Smooth muscle cell (in vitro differentiated cells): ENCODE measurements around the gene TP73. TPM values are rescaled to one million over a fixed set of nuclear protein-coding genes. Genes with fewer than 3 reads are reported as not detected.

Experiments
- DNase-seq: peaks from one replicate; lab custom pipeline; 2025; ENCODE audit not compliant: unreplicated experiment; lab: John Stamatoyannopoulos, UW
- H2AFZ ChIP-seq: fragments of 200-600 bp; sonication (generic); 2 replicates; pipeline ENCODE4 v1.6.0; 2016; ENCODE audit warnings: antibody characterized with exemption, low read depth, mild to moderate bottlenecking
- H3F3A ChIP-seq: fragments of 200-600 bp; sonication (generic); 2 replicates; pipeline ENCODE4 v1.6.0; 2017; ENCODE audit warnings: antibody characterized with exemption, low read depth
- H3K27ac ChIP-seq: fragments of 200-600 bp; sonication (generic); 2 replicates; pipeline ENCODE4 v1.5.1; 2016; ENCODE audit warnings: low read depth, mild to moderate bottlenecking
- H3K27me3 ChIP-seq: fragments of 200-600 bp; sonication (generic); 2 replicates; pipeline ENCODE4 v1.6.1; 2016; ENCODE audit warnings: low read depth, mild to moderate bottlenecking
- H3K36me3 ChIP-seq: fragments of 200-600 bp; sonication (generic); 2 replicates; pipeline ENCODE4 v1.5.1; 2016; ENCODE audit warnings: low read depth
- H3K4me1 ChIP-seq: fragments of 200-600 bp; sonication (generic); 2 replicates; pipeline ENCODE4 v1.5.1; 2016; ENCODE audit warnings: low read depth
- H3K4me2 ChIP-seq: fragments of 200-600 bp; sonication (generic); 2 replicates; pipeline ENCODE4 v1.6.0; 2016; ENCODE audit warnings: mild to moderate bottlenecking
- H3K4me3 ChIP-seq: fragments of 200-600 bp; sonication (generic); 2 replicates; pipeline ENCODE4 v1.5.1; 2016; ENCODE audit warnings: mild to moderate bottlenecking
- H3K79me2 ChIP-seq: fragments of 200-600 bp; sonication (generic); 2 replicates; pipeline ENCODE4 v1.6.0; 2016; ENCODE audit warnings: low read depth, mild to moderate bottlenecking
- H3K9ac ChIP-seq: fragments of 200-600 bp; sonication (generic); 2 replicates; pipeline ENCODE4 v1.6.0; 2016; ENCODE audit warnings: low read depth
- H3K9me3 ChIP-seq: fragments of 200-600 bp; sonication (generic); replicated peaks from 2 replicates; pipeline ENCODE4 v1.5.1; 2016; ENCODE audit warnings: low read depth
- H4K20me1 ChIP-seq: fragments of 200-600 bp; sonication (generic); 2 replicates; pipeline ENCODE4 v1.6.0; 2016; ENCODE audit warnings: low read depth
- WGBS: methylation state at CpG from one replicate; pipeline ENCODE4 v1.1.7; 2016; ENCODE audit warnings: low lambda C conversion rate; 5-methylcytosine and 5-hydroxymethylcytosine counted together
- polyA plus RNA-seq: library from polyadenylated mRNA; unstranded; fragments of >200 nt; fragmentation: Nextera tagmentation; extraction: Ambion mirVana; gene quantifications from 2 replicates; pipeline ENCODE4 v1.2.1, GENCODE V29; 2016
- total RNA-seq: library from RNA; depleted of rRNA; stranded (reverse); fragments of >200 nt; gene quantifications from 2 replicates; pipeline ENCODE4 v1.2.3, GENCODE V29; 2014
- TF ChIP-seq, protein P1 (sequence below): fragments of 200-600 bp; sonication (generic); IDR thresholded peaks from 2 replicates; pipeline ENCODE4 v1.5.1; 2017; ENCODE audit warnings: borderline replicate concordance, mild to moderate bottlenecking, antibody characterized with exemption; ENCODE audit not compliant: insufficient read depth, poor library complexity, severe bottlenecking

TP73 gene
- total and polyA plus RNA-seq, 2 experiments from 2014 or later = 0.22 TPM; not detected in 1

DNA sequence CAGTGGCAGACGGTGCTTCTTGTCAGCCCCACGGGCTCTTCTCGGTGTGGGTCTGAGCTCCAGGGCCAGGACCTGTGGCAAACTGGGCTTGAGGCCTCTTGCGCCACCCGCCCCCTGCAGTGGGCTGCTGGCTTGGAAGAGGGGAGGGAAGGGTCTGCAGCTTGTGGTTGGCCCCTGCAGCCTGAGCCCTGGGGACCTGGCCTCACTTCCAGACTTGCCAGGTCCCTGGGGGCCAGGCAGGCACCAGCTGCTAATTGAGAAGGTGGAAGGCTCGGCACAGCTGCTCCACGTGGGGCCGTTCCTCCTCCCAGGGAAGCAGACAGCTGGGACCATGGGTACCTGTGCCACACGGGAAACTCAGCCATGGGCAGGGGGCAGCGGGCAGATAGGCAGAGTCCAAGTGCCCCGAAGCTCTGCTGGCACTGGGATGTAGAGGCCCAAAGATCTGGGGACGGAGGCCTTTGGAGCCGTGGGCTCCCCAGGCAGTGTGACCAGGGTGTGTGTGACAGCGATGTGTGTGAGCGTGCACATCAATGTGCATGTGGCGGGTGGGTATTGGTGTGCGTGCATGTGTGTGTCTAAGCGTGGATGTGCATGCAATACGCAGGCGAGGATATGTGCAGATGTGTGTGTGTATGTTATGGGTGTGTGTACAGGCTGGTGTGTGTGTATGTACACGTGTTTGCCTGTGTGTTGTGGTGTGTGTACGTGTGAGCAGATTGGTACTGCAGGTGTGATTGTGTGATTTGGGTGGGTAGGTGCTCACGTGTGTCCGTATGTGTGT lies 39.3 kb downstream of the TP73 start:
- Histone ChIP-seq H3K27me3 (no peaks in the 10 kb centered on the region), H3K36me3 (no peaks in the 10 kb centered on the region), H3K27ac (no peak overlapping the region), H3K9ac (no peak overlapping the region), H3K4me2 (no peak overlapping the region), H3K4me3 (no peak overlapping the region), H3K4me1 (no peaks in the 10 kb centered on the region), H3K79me2 (no peaks in the 10 kb centered on the region), H3F3A (no peaks in the 10 kb centered on the region), H3K9me3 (no peaks in the 10 kb centered on the region), H2AFZ (no peak overlapping the region), H4K20me1 (no peaks in the 10 kb centered on the region)
- 86% methylated on average over 24 of the region's 24 CpGs for WGBS
- DNase-seq = no peak
- TF ChIP-seq, protein P1, sequence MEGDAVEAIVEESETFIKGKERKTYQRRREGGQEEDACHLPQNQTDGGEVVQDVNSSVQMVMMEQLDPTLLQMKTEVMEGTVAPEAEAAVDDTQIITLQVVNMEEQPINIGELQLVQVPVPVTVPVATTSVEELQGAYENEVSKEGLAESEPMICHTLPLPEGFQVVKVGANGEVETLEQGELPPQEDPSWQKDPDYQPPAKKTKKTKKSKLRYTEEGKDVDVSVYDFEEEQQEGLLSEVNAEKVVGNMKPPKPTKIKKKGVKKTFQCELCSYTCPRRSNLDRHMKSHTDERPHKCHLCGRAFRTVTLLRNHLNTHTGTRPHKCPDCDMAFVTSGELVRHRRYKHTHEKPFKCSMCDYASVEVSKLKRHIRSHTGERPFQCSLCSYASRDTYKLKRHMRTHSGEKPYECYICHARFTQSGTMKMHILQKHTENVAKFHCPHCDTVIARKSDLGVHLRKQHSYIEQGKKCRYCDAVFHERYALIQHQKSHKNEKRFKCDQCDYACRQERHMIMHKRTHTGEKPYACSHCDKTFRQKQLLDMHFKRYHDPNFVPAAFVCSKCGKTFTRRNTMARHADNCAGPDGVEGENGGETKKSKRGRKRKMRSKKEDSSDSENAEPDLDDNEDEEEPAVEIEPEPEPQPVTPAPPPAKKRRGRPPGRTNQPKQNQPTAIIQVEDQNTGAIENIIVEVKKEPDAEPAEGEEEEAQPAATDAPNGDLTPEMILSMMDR = no peak

DNA sequence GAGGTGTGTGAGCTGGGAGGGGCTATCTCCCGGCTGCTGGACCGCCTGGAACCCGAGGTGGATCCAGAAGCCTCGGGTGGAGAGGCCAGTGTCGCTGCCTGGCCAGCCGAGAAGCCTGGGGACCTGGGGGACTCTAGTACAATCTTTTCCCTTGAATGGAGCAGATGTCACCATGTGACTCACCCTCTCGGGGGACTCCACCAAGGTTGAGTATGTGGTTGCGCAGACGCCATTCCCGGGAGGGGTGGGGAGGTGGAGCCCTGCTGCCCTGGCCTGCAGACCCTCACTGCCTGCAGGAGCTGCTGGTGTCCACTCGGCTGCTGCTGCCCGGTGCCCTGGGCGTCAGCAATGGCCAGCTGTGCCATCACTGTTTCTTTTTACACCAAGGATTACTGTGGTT lies 40.3 kb downstream of the TP73 start:
- Histone ChIP-seq H4K20me1 (no peaks in the 10 kb centered on the region), H3F3A (no peaks in the 10 kb centered on the region), H3K79me2 (no peaks in the 10 kb centered on the region), H3K9ac (no peak overlapping the region), H2AFZ (no peak overlapping the region), H3K9me3 (no peaks in the 10 kb centered on the region), H3K4me3 (no peak overlapping the region), H3K4me2 (no peak overlapping the region), H3K27me3 (no peaks in the 10 kb centered on the region), H3K4me1 (no peaks in the 10 kb centered on the region), H3K27ac (no peak overlapping the region), H3K36me3 (no peaks in the 10 kb centered on the region)
- TF ChIP-seq, protein P1 = no peak
- WGBS = 79% methylated on average over 13 of the region's 13 CpGs
- no peak for DNase-seq

DNA sequence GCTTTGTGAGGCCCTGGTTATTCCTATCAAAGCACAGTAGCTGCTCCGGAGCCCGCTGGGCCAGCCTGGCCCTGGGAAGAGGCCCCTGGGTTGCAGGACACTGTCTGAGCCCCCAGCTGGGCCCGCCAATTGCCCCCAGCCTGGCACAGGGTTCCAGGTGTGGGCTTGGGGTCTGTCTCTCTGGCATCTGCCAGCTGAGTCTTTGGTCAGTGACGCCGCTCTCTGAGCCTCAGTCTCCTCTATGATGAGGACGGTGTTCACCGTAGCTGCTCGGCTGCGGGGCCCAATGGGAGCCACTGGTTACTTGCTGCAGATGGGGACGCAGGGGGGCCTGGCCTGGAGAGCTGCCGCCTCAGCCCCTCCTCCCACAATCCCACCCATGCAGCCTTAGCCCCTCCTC lies 41.0 kb downstream of the TP73 start:
- H3K9ac ChIP-seq = no peak overlapping the region
- no peak overlapping the region for H3K27ac ChIP-seq
- 95% methylated on average over 9 of the region's 11 CpGs for WGBS
- H3K27me3 ChIP-seq = no peaks in the 10 kb centered on the region
- TF ChIP-seq, protein P1 = no peak
- H3F3A ChIP-seq = no peaks in the 10 kb centered on the region
- H3K9me3 ChIP-seq = no peaks in the 10 kb centered on the region
- H3K4me3 ChIP-seq = no peak overlapping the region
- H4K20me1 ChIP-seq = no peaks in the 10 kb centered on the region
- no peak overlapping the region for H2AFZ ChIP-seq
- no peaks in the 10 kb centered on the region for H3K36me3 ChIP-seq
- no peaks in the 10 kb centered on the region for H3K79me2 ChIP-seq
- H3K4me2 ChIP-seq = no peak overlapping the region
- no peaks in the 10 kb centered on the region for H3K4me1 ChIP-seq
- no peak for DNase-seq
